DMS 273 treated with DMSO at 0.1 percent for 48 hours (cell line): Measurements from ENCODE around the gene AFM.
A peak's percentile ranks its signal among the peaks of the same experiment; 100 is the strongest.

Source experiments
- DNase-seq: peaks from one replicate; lab custom pipeline; 2025; lab: John Stamatoyannopoulos, UW

Gene AFM

GRCh38 chr4:73481358-73481757 lies at the start of gene AFM:
AFM (plus strand) TSS chr4:73481745; CDS start chr4:73481776, 31 bp downstream.
- no peak for DNase-seq

GRCh38 chr4:73431813-73432168 lies 49.8 kb upstream of the AFM start:
- DNase-seq = no peak

- no peak for DNase-seq
Measured at GRCh38 chr4:73432169-73433000, 49.2 kb upstream of the AFM start.

GRCh38 chr4:73433140-73433539 lies 48.4 kb upstream of the AFM start:
- DNase-seq = no peak

GRCh38 chr4:73434311-73434710 lies 47.2 kb upstream of the AFM start:
- no peak for DNase-seq

GRCh38 chr4:73435984-73436383 lies 45.6 kb upstream of the AFM start, which contains the start of gene AFP:
AFP (plus strand) TSS chr4:73436221; CDS start chr4:73436263, 42 bp downstream.
- DNase-seq = no peak

GRCh38 chr4:73436674-73437557 lies 44.6 kb upstream of the AFM start:
- DNase-seq = no peak

GRCh38 chr4:73437558-73437956 lies 44.0 kb upstream of the AFM start:
- DNase-seq = no peak

GRCh38 chr4:73438048-73438447 lies 43.5 kb upstream of the AFM start:
- no peak for DNase-seq

GRCh38 chr4:73438582-73439215 lies 42.8 kb upstream of the AFM start:
- no peak for DNase-seq

- no peak for DNase-seq
Measured at GRCh38 chr4:73439445-73439844, 42.1 kb upstream of the AFM start.

GRCh38 chr4:73439991-73440390 lies 41.6 kb upstream of the AFM start:
- DNase-seq = no peak

- DNase-seq = no peak
Measured at GRCh38 chr4:73440653-73441052, 40.9 kb upstream of the AFM start.

- no peak for DNase-seq
Measured at GRCh38 chr4:73442275-73442674, 39.3 kb upstream of the AFM start.

GRCh38 chr4:73443224-73443623 lies 38.3 kb upstream of the AFM start:
- no peak for DNase-seq

- DNase-seq = no peak
Measured at GRCh38 chr4:73445383-73446335, 35.9 kb upstream of the AFM start.

- DNase-seq = peak; percentile 4
Measured at GRCh38 chr4:73446336-73446938, 35.1 kb upstream of the AFM start.

GRCh38 chr4:73447671-73448070 lies 33.9 kb upstream of the AFM start:
- DNase-seq = no peak

GRCh38 chr4:73448448-73449203 lies 32.9 kb upstream of the AFM start:
- no peak for DNase-seq

- no peak for DNase-seq
Measured at GRCh38 chr4:73450398-73451004, 31.0 kb upstream of the AFM start.
